H9 (cell line): ENCODE data around the gene GRK4. TPM values are rescaled to one million over a fixed set of nuclear protein-coding genes. Genes with fewer than 3 reads are reported as not detected.
"Not testable (repeated sequence)": the region's sequence is repeated elsewhere in the genome, so short reads cannot be mapped to it uniquely, and the experiment has no call there.

Experiments
- DNase-seq: peaks from one replicate; pipeline ENCODE4 v3.0.0-alpha.2; 2017
- H2AFZ ChIP-seq: one replicate; pipeline ENCODE4 v1.6.1; 2013; ENCODE audit warnings: mild to moderate bottlenecking, low read length, control low read depth, moderate library complexity
- H2AK5ac ChIP-seq: 2 replicates; pipeline ENCODE4 v1.6.1; 2013; ENCODE audit warnings: low read length, control low read depth, mixed read lengths; ENCODE audit not compliant: insufficient read length
- H2BK120ac ChIP-seq: one replicate; pipeline ENCODE4 v1.6.1; 2013; ENCODE audit warnings: low read depth, mild to moderate bottlenecking, low read length, control low read depth, inconsistent platforms; ENCODE audit not compliant: poor library complexity, severe bottlenecking
- H2BK12ac ChIP-seq: 2 replicates; pipeline ENCODE4 v1.6.1; 2013; ENCODE audit warnings: low read length, control low read depth, mixed read lengths, low read depth; ENCODE audit not compliant: insufficient read length
- H2BK15ac ChIP-seq: 2 replicates; pipeline ENCODE4 v1.6.1; 2013; ENCODE audit warnings: low read depth, low read length, control low read depth
- H2BK20ac ChIP-seq: one replicate; pipeline ENCODE4 v1.6.1; 2013; ENCODE audit warnings: low read depth, mild to moderate bottlenecking, low read length, control low read depth, inconsistent platforms; ENCODE audit not compliant: poor library complexity, severe bottlenecking
- H2BK5ac ChIP-seq: 2 replicates; pipeline ENCODE4 v1.6.1; 2013; ENCODE audit warnings: low read length, control low read depth, mixed read lengths; ENCODE audit not compliant: insufficient read length
- H3K14ac ChIP-seq: 2 replicates; pipeline ENCODE4 v1.6.1; 2013; ENCODE audit warnings: low read length, control low read depth; ENCODE audit not compliant: insufficient read depth
- H3K18ac ChIP-seq: 2 replicates; pipeline ENCODE4 v1.6.1; 2013; ENCODE audit warnings: low read depth, mild to moderate bottlenecking, mixed read lengths, low read length, control low read depth; ENCODE audit not compliant: insufficient read length
- H3K23ac ChIP-seq: 2 replicates; pipeline ENCODE4 v1.6.1; 2013; ENCODE audit warnings: low read length, control low read depth, mixed read lengths, low read depth; ENCODE audit not compliant: insufficient read length
- H3K23me2 ChIP-seq: 2 replicates; pipeline ENCODE4 v1.6.1; 2013; ENCODE audit warnings: low read depth, mild to moderate bottlenecking, mixed read lengths, low read length, control low read depth; ENCODE audit not compliant: insufficient read length, poor library complexity, severe bottlenecking
- H3K27ac ChIP-seq: 2 replicates; pipeline ENCODE4 v1.5.1; 2013; ENCODE audit warnings: low read length, control low read depth, mixed read lengths, low read depth; ENCODE audit not compliant: insufficient read length
- H3K27me3 ChIP-seq: 2 replicates; pipeline ENCODE4 v1.6.1; 2013; ENCODE audit warnings: low read length, control low read depth, inconsistent platforms; ENCODE audit not compliant: insufficient read depth
- H3K4ac ChIP-seq: 2 replicates; pipeline ENCODE4 v1.6.1; 2013; ENCODE audit warnings: low read depth, mild to moderate bottlenecking, control low read depth, inconsistent platforms, low read length, moderate library complexity
- H3K4me1 ChIP-seq: 2 replicates; pipeline ENCODE4 v1.6.1; 2013; ENCODE audit warnings: low read length, control low read depth, inconsistent platforms; ENCODE audit not compliant: insufficient read depth
- H3K4me2 ChIP-seq: 2 replicates; pipeline ENCODE4 v1.6.1; 2013; ENCODE audit warnings: low read length, control low read depth, mixed read lengths; ENCODE audit not compliant: insufficient read length, insufficient read depth
- H3K56ac ChIP-seq: 2 replicates; pipeline ENCODE4 v1.6.1; 2013; ENCODE audit warnings: low read depth, mild to moderate bottlenecking, mixed read lengths, low read length, control low read depth; ENCODE audit not compliant: insufficient read length
- H3K79me1 ChIP-seq: 2 replicates; pipeline ENCODE4 v1.6.1; 2013; ENCODE audit warnings: low read depth, mild to moderate bottlenecking, moderate library complexity, low read length, control low read depth, inconsistent platforms; ENCODE audit not compliant: insufficient read depth, poor library complexity, severe bottlenecking
- H3K79me2 ChIP-seq: 2 replicates; pipeline ENCODE4 v1.6.1; 2013; ENCODE audit warnings: low read length, control low read depth, inconsistent platforms; ENCODE audit not compliant: insufficient read depth
- H3K9ac ChIP-seq: 2 replicates; pipeline ENCODE4 v1.6.1; 2013; ENCODE audit warnings: low read length, control low read depth, mixed read lengths; ENCODE audit not compliant: insufficient read length; ENCODE audit errors: extremely low read depth
- H3K9me3 ChIP-seq: one replicate; pipeline ENCODE4 v1.6.1; 2013; ENCODE audit warnings: low read depth, low read length, inconsistent platforms; ENCODE audit not compliant: control insufficient read depth
- H3T11ph ChIP-seq: one replicate; pipeline ENCODE4 v1.6.1; 2013; ENCODE audit warnings: mild to moderate bottlenecking, low read length, control low read depth, inconsistent platforms
- H4K20me1 ChIP-seq: one replicate; pipeline ENCODE4 v1.6.1; 2013; ENCODE audit not compliant: control insufficient read depth, insufficient read length, insufficient read depth
- H4K5ac ChIP-seq: 2 replicates; pipeline ENCODE4 v1.6.1; 2013; ENCODE audit warnings: low read depth, mild to moderate bottlenecking, mixed read lengths, low read length, control low read depth; ENCODE audit not compliant: insufficient read length
- H4K8ac ChIP-seq: replicated peaks from 2 replicates; pipeline ENCODE4 v1.6.1; 2013; ENCODE audit warnings: low read length, control low read depth, mixed read lengths, low read depth; ENCODE audit not compliant: insufficient read length
- H4K91ac ChIP-seq: 2 replicates; pipeline ENCODE4 v1.6.1; 2013; ENCODE audit warnings: low read depth, mild to moderate bottlenecking, moderate library complexity, mixed read lengths, low read length, control low read depth; ENCODE audit not compliant: insufficient read length
- H3K27ac Mint-ChIP-seq, 3 experiments: 2 replicates in 2 of 3; 3 replicates in 1 of 3; pipeline ENCODE4 v1.8.0; 2020 to 2021; ENCODE audit warnings: mixed read lengths in 3 of 3, mild to moderate bottlenecking in 1 of 3, moderate library complexity in 1 of 3
- H3K27me3 Mint-ChIP-seq: 2 replicates; pipeline ENCODE4 v1.8.0; 2021; ENCODE audit warnings: low read depth, mild to moderate bottlenecking, moderate library complexity, mixed read lengths
- H3K36me3 Mint-ChIP-seq, 3 experiments: 2 replicates in 2 of 3; 3 replicates in 1 of 3; pipeline ENCODE4 v1.8.0; 2020 to 2021; ENCODE audit warnings: low read depth in 3 of 3, mixed read lengths in 3 of 3; ENCODE audit not compliant: insufficient read depth in 1 of 3
- H3K4me1 Mint-ChIP-seq, 2 experiments: 2 replicates each; pipeline ENCODE4 v1.8.0; 2020; ENCODE audit warnings: mixed read lengths in 2 of 2
- H3K4me3 Mint-ChIP-seq, 2 experiments: 2 replicates in 1 of 2; 3 replicates in 1 of 2; pipeline ENCODE4 v1.8.0; 2020 to 2021; ENCODE audit warnings: mild to moderate bottlenecking in 2 of 2, mixed read lengths in 2 of 2, moderate library complexity in 1 of 2
- H3K9me3 Mint-ChIP-seq, 2 experiments: 2 replicates in 1 of 2; 3 replicates in 1 of 2; pipeline ENCODE4 v1.8.0; 2020; ENCODE audit warnings: mild to moderate bottlenecking in 2 of 2, mixed read lengths in 2 of 2, moderate library complexity in 1 of 2
- CTCF ChIP-seq: fragments of 200-600 bp; sonication (generic); conservative IDR thresholded peaks from 3 replicates; pipeline ENCODE4 v1.8.0; 2021; ENCODE audit warnings: antibody characterized with exemption, mild to moderate bottlenecking
- WGBS: extraction: QIAGEN DNeasy Blood & Tissue Kit; methylation state at CpG from one replicate; pipeline ENCODE4 v1.1.7; 2013; ENCODE audit warnings: missing lambda C conversion rate, low lambda C conversion rate, mixed read lengths; ENCODE audit not compliant: insufficient read length; ENCODE audit errors: extremely low coverage; 5-methylcytosine and 5-hydroxymethylcytosine counted together
- total RNA-seq: library from RNA; stranded (reverse); gene quantifications from 2 replicates; pipeline ENCODE4 v1.2.1, GENCODE V29; 2021

GRK4 gene
- total RNA-seq, 1 experiment from 2014 or later = 4.8 TPM

DNA sequence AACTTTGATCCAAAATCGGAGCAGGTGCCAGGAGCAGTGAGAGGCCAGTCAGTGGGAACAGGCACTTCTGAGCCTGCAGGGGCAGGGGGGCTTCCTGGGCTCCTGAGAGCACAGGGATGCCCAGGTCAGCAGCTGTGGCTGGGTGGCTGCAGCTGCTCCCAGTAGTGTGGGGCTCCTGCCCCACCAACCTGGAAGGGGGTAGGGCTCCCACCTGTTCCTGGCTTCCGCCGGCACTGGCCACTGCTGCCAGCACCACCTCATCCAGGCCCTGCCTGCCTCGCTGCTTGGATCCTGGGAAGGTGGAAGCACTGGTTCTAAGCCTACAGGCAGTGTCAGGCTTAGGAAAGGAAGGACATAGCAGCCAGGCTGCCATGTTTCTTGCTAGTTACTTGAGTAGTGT is 18.6 kb downstream of the GRK4 start:
- H3K27me3 Mint-ChIP-seq = peaks cover 13% of the 10 kb centered on the region
- Histone ChIP-seq H2BK120ac (no peak overlapping the region), H2AK5ac (no peak overlapping the region), H3K23ac (no peak overlapping the region), H3K9ac (no peak overlapping the region), H3K9me3 (peaks cover 8% of the 10 kb centered on the region), H4K91ac (no peak overlapping the region), H3K27me3 (no peaks in the 10 kb centered on the region), H2BK15ac (no peak overlapping the region), H4K20me1 (no peaks in the 10 kb centered on the region), H3K79me2 (no peaks in the 10 kb centered on the region), H3T11ph (no peak overlapping the region), H3K4me2 (no peak overlapping the region), H2BK20ac (no peak overlapping the region), H3K14ac (no peak overlapping the region), H2AFZ (no peak overlapping the region), H3K79me1 (no peaks in the 10 kb centered on the region), H3K56ac (no peak overlapping the region), H2BK12ac (no peak overlapping the region), H3K23me2 (no peaks in the 10 kb centered on the region), H3K4me1 (no peaks in the 10 kb centered on the region), H3K18ac (no peak overlapping the region), H3K4ac (no peak overlapping the region), H2BK5ac (no peak overlapping the region), H3K27ac (no peak overlapping the region), H4K8ac (no peak overlapping the region), H4K5ac (no peak overlapping the region)
- TF ChIP-seq CTCF = no peak
- DNase-seq = no peak
- WGBS = no CpG with 5 or more reads among the region's 4 CpGs
- peaks cover 2 to 5% of the 10 kb centered on the region in 2 experiments; a peak in 2 of 4 replicates for H3K4me1 Mint-ChIP-seq
- no peaks in the 10 kb centered on the region; a peak in 1 of 7 replicates for H3K36me3 Mint-ChIP-seq
- no peak overlapping the region for H3K4me3 Mint-ChIP-seq
- peaks cover 9 to 17% of the 10 kb centered on the region in 2 experiments; a peak in 4 of 5 replicates for H3K9me3 Mint-ChIP-seq
- H3K27ac Mint-ChIP-seq = no peak overlapping the region

DNA sequence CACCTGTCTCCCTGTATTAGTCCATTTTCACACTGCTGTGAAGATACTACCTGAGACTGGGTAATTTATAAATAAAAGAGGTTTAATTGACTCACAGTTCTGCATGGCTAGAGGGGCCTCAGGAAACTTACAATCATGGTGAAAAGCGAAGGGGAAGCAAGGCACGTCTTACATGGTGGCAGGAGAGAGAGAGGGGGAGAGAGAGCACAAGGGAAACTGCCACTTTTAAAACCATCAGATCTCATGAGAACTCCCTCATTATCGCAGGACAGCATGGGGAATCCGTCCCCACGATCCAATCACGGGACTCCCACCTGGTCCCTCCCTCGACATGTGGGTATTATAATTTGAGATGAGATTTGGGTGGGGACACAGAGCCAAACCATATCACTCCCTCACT is 20.3 kb downstream of the GRK4 start:
- not testable (repeated sequence) for H4K5ac ChIP-seq, H3K9me3 ChIP-seq, H4K8ac ChIP-seq, H3T11ph ChIP-seq, H2BK5ac ChIP-seq, H3K4me1 ChIP-seq, H3K56ac ChIP-seq, H3K27ac ChIP-seq, DNase-seq, H3K18ac ChIP-seq, H2BK120ac ChIP-seq, H3K23me2 ChIP-seq, H3K9ac ChIP-seq, H3K27ac Mint-ChIP-seq, H2BK15ac ChIP-seq, H2AFZ ChIP-seq, H4K91ac ChIP-seq, H3K14ac ChIP-seq, H3K79me1 ChIP-seq, H2AK5ac ChIP-seq, H2BK12ac ChIP-seq, H2BK20ac ChIP-seq, H3K27me3 ChIP-seq, H3K79me2 ChIP-seq, H3K4me3 Mint-ChIP-seq, H3K23ac ChIP-seq, H4K20me1 ChIP-seq, H3K36me3 Mint-ChIP-seq, H3K4me2 ChIP-seq, H3K4me1 Mint-ChIP-seq, H3K4ac ChIP-seq
- Mint-ChIP-seq H3K9me3 (peaks cover 9 to 18% of the 10 kb centered on the region in 2 experiments; a peak in 4 of 5 replicates), H3K27me3 (peaks cover 13% of the 10 kb centered on the region)
- no CpG with 5 or more reads among the region's 7 CpGs for WGBS
